NT2/D1 (cell line): ENCODE results near the gene OSBPL6.

Experiments
- SUZ12 ChIP-seq: IDR thresholded peaks from 2 replicates; pipeline ENCODE4 v1.6.1; 2011; ENCODE audit not compliant: insufficient read length, insufficient read depth; ENCODE audit errors: extremely low read depth
- YY1 ChIP-seq: IDR thresholded peaks from 2 replicates; pipeline ENCODE4 v1.6.1; 2011; ENCODE audit not compliant: insufficient read length, insufficient read depth
- ZNF274 ChIP-seq: IDR thresholded peaks from 2 replicates; pipeline ENCODE4 v1.6.1; 2011; ENCODE audit warnings: mild to moderate bottlenecking, low read depth, low read length

DNA sequence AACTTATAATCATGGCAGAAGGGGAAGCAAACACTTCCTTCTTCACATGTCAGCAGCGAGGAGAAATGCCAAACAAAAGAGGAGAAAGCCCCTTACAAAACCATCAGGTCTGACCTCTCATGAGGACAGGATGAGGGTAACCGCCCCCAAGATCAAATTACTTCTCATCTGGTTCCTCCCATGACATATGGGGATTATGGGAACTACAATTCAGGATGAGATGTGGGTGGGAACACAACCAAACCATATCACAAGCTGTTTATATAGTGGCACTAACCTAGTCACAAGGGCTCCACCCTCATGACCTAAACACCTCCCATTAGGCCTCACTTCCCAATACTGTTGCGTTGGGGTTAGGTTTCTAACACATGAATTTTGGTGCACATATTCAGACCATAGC is 110.0 kb downstream of the OSBPL6 start:
- TF ChIP-seq YY1 (no peak), ZNF274 (no peak), SUZ12 (no peak)
